D721Med (cell line): Measurements from ENCODE around the gene ZNF343.
"Not testable (repeated sequence)": the region's sequence is repeated elsewhere in the genome, so short reads cannot be mapped to it uniquely, and the experiment has no call there.

Source experiments
- DNase-seq: peaks from one replicate; pipeline ENCODE4 v3.0.0; 2011; ENCODE audit warnings: low spot score; ENCODE audit not compliant: insufficient read length
- FAIRE-seq: peaks from 2 replicates; lab custom pipeline; 2011; peaks lifted over from hg19 to GRCh38; lab: Jason Lieb, UNC
- TF ChIP-seq, protein P1 (sequence below): IDR thresholded peaks from 2 replicates; pipeline ENCODE4 v1.5.1; 2012; ENCODE audit warnings: mild to moderate bottlenecking, control low read depth; ENCODE audit not compliant: insufficient read depth; ENCODE audit errors: missing control alignments

Gene ZNF343

DNA sequence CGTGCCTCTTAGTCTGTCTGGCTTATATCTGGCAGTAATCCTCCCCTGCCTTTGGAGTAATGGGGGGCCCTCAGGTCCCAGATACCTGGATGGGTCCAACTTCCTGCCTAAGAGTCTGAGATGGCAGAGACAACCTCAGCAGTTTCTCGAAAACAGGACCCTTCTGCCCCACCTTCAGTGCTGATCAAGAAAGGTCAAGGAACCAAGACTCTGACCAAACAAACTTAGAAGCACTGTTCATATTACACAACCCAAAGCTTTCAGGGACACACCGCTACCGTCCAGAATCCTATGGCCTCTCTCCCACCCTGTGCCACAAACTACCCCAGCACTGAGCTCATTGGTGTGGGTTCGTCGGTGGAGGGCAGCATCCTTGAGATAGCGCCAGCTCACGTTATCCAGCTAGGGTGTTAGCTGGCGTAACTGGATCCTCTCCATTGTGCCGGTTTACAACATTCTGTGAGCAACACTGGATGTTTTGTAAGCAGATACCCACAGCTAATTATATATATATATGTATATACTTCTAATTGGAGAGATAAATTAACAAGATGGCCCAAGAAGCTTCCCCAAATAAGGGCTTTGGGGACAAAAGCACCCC is 20.1 kb upstream of the ZNF343 start:
- FAIRE-seq (no peak), DNase-seq (no peak)
- TF ChIP-seq, protein P1, sequence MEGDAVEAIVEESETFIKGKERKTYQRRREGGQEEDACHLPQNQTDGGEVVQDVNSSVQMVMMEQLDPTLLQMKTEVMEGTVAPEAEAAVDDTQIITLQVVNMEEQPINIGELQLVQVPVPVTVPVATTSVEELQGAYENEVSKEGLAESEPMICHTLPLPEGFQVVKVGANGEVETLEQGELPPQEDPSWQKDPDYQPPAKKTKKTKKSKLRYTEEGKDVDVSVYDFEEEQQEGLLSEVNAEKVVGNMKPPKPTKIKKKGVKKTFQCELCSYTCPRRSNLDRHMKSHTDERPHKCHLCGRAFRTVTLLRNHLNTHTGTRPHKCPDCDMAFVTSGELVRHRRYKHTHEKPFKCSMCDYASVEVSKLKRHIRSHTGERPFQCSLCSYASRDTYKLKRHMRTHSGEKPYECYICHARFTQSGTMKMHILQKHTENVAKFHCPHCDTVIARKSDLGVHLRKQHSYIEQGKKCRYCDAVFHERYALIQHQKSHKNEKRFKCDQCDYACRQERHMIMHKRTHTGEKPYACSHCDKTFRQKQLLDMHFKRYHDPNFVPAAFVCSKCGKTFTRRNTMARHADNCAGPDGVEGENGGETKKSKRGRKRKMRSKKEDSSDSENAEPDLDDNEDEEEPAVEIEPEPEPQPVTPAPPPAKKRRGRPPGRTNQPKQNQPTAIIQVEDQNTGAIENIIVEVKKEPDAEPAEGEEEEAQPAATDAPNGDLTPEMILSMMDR: no peak

DNA sequence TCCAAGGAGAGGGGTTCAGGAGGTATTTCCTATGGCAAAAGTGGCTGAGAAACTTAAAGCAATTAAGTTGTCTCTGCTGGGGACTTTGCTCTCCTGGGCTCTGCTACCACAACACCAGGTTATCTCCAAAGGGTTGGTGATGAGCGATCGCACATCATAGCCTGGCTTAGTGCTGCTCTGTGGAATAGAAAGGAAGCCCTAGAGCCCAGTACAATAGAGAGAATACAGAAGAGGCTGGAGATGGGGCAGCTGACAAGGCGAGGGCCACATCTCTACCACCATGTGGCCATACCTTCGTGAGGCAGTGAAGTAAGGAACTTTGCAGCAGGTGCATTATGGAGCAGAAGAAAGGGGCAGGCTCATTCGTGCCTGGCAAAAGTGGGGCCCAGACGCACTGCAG is 19.0 kb upstream of the ZNF343 start:
- TF ChIP-seq, protein P1: no peak
- DNase-seq: no peak
- no peak for FAIRE-seq

DNA sequence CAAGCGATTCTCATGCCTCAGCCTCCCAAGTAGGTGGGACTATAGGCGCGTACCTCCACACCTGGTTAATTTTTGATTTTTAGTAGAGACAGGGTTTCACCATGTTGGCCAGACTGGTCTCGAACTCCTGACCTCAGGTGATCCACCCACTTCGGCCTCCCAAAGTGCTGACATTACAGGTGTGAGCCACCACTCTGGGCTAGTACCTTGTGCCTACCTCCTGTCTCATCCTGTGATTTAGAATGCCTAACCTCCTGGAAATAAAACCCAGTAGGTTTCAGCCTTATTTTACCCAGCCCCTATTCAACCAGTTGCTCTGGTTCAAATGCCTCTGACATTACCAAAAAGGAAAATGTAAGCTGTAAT is 17.5 kb upstream of the ZNF343 start:
- FAIRE-seq, DNase-seq: not testable (repeated sequence)

DNA sequence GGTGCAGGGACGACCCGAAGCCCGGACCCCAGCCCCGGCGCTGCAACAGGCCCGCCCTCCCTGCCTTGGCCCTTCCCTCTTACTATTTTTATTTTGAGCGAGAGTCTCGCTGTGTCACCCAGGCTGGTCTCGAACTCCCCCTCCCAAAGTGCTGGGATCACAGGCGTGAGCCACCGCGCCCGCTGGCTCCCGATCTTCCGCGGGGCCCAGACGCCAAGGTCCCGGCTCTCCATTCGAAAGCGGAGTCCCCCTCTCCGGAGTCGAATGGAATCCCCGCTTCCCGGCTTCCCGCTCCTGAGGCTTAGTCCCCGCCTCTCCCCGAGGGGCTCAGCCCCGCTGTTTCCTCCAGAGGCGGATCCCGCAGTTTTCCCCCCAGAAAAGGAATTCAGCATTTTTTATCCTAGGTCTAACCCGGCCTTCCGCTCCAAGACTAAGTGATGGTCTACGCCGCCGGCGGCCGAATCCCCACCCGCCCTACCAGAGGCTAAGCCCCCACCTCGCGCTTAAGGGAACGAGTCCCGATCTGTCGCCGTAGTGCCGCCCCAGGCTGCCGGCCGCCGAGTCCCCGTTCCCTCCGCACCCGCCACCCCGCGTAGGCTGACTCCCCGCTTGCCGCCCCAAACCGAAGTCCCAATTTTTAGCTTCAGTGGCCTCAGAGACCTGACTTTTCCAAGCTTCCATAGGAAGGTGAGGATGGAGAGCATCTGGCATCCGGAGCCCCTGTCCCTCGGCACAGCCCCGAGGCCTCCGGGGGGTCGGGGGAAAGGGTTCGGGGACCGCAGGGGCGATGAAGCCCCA is 16.2 kb upstream of the ZNF343 start:
- DNase-seq (peak; percentile 39), FAIRE-seq (no peak)
- TF ChIP-seq, protein P1: no peak

DNA sequence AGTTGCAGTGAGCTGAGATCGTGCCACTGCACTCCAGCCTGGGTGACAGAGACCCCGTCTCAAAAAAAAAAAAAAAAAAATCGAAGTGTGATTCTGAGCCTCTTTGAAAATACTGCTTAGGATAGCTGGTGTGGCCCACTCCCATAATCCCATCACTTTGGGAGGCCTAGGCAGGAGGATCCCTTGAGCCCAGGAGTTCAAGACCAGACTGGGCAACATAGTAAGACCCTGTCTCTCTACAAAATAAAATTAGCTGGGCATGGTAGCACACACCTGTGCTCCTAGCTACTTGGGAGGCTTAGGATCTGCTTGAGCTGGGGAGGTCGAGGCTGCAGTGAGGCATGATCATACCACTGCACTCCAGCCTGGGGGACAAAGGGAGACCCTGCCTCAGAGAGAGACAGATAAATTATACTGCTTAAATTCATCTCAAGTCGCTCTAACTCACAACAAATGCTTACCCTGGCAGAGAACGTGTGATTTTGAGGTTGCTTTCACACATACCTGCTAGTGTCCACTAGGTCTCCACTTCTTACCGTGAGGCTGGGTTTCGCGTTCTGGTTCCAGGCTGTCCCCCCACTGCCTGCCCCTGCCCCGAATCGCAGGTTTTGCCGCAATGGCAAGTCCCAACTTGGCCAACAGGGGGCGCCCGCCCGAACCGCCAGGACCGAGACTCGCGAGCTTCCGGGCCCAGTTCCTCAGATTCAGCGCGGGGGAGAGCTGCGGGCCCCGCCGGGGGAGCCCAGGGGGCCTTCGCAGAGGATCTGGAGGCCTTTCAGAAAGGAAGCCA is 15.4 kb upstream of the ZNF343 start:
- FAIRE-seq (no peak), DNase-seq (peak; percentile 29)
- TF ChIP-seq, protein P1: peak; percentile 76

DNA sequence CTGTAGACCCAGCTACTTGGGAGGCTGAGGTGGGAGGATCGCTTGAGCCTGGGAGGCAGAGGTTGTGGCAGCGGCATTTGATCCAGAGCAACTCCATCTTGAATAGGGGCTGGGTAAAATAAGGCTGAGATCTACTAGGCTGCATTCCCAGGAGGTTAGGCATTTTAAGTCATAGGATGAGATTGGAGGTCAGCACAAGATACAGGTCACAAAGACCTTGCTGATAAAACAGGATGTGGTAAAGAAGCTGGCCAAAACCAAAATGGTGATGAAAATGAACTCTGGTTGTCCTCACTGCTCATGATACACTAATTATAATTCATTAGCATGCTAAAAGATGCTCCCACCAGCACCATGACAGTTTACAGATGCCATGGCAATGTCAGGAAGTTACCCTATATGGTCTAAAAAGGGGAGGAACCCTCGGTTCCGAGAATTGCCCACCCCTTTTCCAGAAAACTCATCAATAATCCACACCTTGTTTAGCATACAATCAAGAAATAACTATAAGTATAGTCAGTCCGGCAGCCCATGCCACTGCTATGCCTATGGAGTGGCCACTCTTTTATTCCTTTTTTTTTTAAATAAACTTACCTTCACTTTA is 14.2 kb upstream of the ZNF343 start:
- DNase-seq, FAIRE-seq: not testable (repeated sequence)

DNA sequence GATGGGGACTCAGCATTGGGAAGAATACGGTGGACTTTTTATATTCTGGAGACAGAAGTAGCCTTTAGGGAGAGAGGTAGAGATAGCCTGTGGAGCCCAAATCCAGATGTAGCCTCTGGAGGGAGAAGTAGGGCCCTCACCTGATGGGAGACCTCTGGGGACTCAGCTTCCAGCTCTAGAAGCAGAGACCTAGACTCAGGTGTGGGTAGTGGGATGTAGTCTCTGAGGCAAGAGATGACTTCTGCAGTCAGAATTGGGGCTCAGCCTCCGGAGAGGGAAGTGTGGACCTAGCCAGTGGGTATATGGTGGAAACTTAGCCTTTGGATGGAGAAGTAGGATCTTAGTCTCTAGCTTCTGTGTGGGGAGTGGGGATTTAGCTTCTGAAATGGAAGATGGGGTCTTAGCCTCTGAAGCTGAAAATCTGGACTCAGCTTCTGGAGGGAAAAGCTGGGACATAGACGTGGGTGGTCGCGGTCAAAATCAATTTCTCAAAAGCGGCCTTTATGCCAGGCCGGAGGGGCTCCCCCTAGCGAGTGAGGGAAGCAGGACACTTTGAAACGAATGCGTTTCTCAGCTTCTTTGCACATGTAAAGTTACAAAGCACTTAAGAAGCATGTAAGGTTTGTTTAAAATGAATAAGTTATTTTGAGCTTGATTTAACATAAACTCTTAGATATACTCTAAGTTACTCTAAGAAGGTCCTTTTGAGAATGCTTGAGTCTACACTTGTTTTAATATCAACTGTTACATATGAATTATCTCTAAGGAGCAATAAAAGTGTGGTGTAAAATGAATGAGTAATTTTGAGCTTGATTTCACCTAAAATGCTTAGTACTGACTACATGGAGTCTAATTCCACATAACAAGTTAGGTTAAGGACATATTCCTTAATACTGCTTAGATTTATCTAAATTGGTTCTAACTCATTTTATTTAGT is 12.9 kb upstream of the ZNF343 start:
- FAIRE-seq (no peak), DNase-seq (no peak)
- TF ChIP-seq, protein P1: peak; percentile 79
